SK-N-MC (cell line): Measurements from ENCODE around the gene AATF.
A peak's percentile ranks its signal among the peaks of the same experiment; 100 is the strongest.

Source experiments
- EZH2 ChIP-seq: fragments of 200-600 bp; sonication (generic); IDR thresholded peaks from one replicate; pipeline ENCODE4 v1.6.1; 2017; ENCODE audit warnings: antibody characterized with exemption
- FOXP2 ChIP-seq: optimal IDR thresholded peaks from 2 replicates; pipeline ENCODE3; 2011; ENCODE audit warnings: mild to moderate bottlenecking, moderate library complexity; ENCODE audit not compliant: insufficient read depth; ENCODE audit errors: extremely low read length, control extremely low read depth
- POLR2AphosphoS5 ChIP-seq: IDR thresholded peaks from 2 replicates; pipeline ENCODE4 v1.6.1; 2012; ENCODE audit warnings: mild to moderate bottlenecking, low read depth, low read length, borderline replicate concordance

- TF ChIP-seq POLR2AphosphoS5 (peak; percentile 88), EZH2 (no peak), FOXP2 (no peak)
Measured at GRCh38 chr17:36948717-36949460, at the start of gene AATF.
